ENCODE data around the gene MAU2. TPM values are rescaled to one million over a fixed set of nuclear protein-coding genes. Genes with fewer than 3 reads are reported as not detected.

MAU2 gene
- total RNA-seq, 4 donors from 2014 or later: 59.5 to 220 (median 77.6) TPM

- H3K27ac ChIP-seq: peak overlapping the region; percentile 65
Observed at GRCh38 chr19:19334989-19335344, 14.3 kb downstream of the MAU2 start.

GRCh38 chr19:19335408-19336158 lies 15.0 kb downstream of the MAU2 start:
- Histone ChIP-seq H3K4me3 (no peak overlapping the region), H3K4me1 (peaks cover 40% of the 10 kb centered on the region), H3K9me3 (no peaks in the 10 kb centered on the region), H3K36me3 (peaks cover 93% of the 10 kb centered on the region), H3K27ac (peak overlapping the region; percentile 65), H3K27me3 (no peaks in the 10 kb centered on the region)
- DNase-seq (ENCODE audit: low spot score in 2 of 2): no peak
- WGBS: 65% methylated on average over 16 of the region's 16 CpGs
- TF ChIP-seq POLR2A (IDR thresholded peaks at IDR 0.05) (no peak), CTCF (IDR thresholded peaks at IDR 0.05) (no peak), EP300 (IDR thresholded peaks at IDR 0.05) (no peak), POLR2AphosphoS5 (IDR thresholded peaks at IDR 0.05) (no peak)

More at GRCh38 chr19:19334989-19335344, 14.3 kb downstream of the MAU2 start:
- Histone ChIP-seq H3K4me3 (no peak overlapping the region), H3K36me3 (peaks cover 94% of the 10 kb centered on the region), H3K27me3 (no peaks in the 10 kb centered on the region), H3K4me1 (peaks cover 41% of the 10 kb centered on the region), H3K9me3 (no peaks in the 10 kb centered on the region)
- no peak for DNase-seq (ENCODE audit: low spot score in 2 of 2)
- WGBS: 62% methylated on average over 3 of the region's 3 CpGs
- TF ChIP-seq EP300 (IDR thresholded peaks at IDR 0.05) (no peak), POLR2A (IDR thresholded peaks at IDR 0.05) (no peak), POLR2AphosphoS5 (IDR thresholded peaks at IDR 0.05) (no peak), CTCF (IDR thresholded peaks at IDR 0.05) (no peak)

GRCh38 chr19:19336597-19336996 lies 16.0 kb downstream of the MAU2 start:
- peaks cover 93% of the 10 kb centered on the region for H3K36me3 ChIP-seq
- no peaks in the 10 kb centered on the region for H3K27me3 ChIP-seq
- no peak for DNase-seq (ENCODE audit: low spot score in 2 of 2)
- TF ChIP-seq POLR2AphosphoS5 (IDR thresholded peaks at IDR 0.05): no peak
- TF ChIP-seq CTCF (IDR thresholded peaks at IDR 0.05): no peak
- no peak for TF ChIP-seq POLR2A (IDR thresholded peaks at IDR 0.05)
- TF ChIP-seq EP300 (IDR thresholded peaks at IDR 0.05): no peak
- WGBS: 33% methylated on average over 3 of the region's 3 CpGs
- H3K27ac ChIP-seq: peak overlapping the region; percentile 65
- H3K9me3 ChIP-seq: no peaks in the 10 kb centered on the region
- no peak overlapping the region for H3K4me3 ChIP-seq
- H3K4me1 ChIP-seq: peaks cover 40% of the 10 kb centered on the region

GRCh38 chr19:19337120-19337519 lies 16.5 kb downstream of the MAU2 start:
- DNase-seq (ENCODE audit: low spot score in 2 of 2): no peak
- no peak for TF ChIP-seq EP300 (IDR thresholded peaks at IDR 0.05)
- TF ChIP-seq CTCF (IDR thresholded peaks at IDR 0.05): no peak
- no peak for TF ChIP-seq POLR2AphosphoS5 (IDR thresholded peaks at IDR 0.05)
- no peak for TF ChIP-seq POLR2A (IDR thresholded peaks at IDR 0.05)
- no peak overlapping the region for H3K4me3 ChIP-seq
- H3K4me1 ChIP-seq: peaks cover 40% of the 10 kb centered on the region
- no peaks in the 10 kb centered on the region for H3K9me3 ChIP-seq
- H3K36me3 ChIP-seq: peaks cover 93% of the 10 kb centered on the region
- WGBS: 59% methylated on average over 17 of the region's 17 CpGs
- H3K27me3 ChIP-seq: no peaks in the 10 kb centered on the region
- no peak overlapping the region for H3K27ac ChIP-seq

- TF ChIP-seq POLR2A (IDR thresholded peaks at IDR 0.05) (no peak), CTCF (IDR thresholded peaks at IDR 0.05) (no peak), POLR2AphosphoS5 (IDR thresholded peaks at IDR 0.05) (no peak), EP300 (IDR thresholded peaks at IDR 0.05) (no peak)
- H3K4me1 ChIP-seq: peaks cover 40% of the 10 kb centered on the region
- no peak overlapping the region for H3K27ac ChIP-seq
- H3K4me3 ChIP-seq: no peak overlapping the region
- peaks cover 96% of the 10 kb centered on the region for H3K36me3 ChIP-seq
- 68% methylated on average over 7 of the region's 7 CpGs for WGBS
- H3K27me3 ChIP-seq: no peaks in the 10 kb centered on the region
- DNase-seq (ENCODE audit: low spot score in 2 of 2): no peak
- H3K9me3 ChIP-seq: no peaks in the 10 kb centered on the region
Observed at GRCh38 chr19:19338082-19338481, 17.5 kb downstream of the MAU2 start.
